HepG2 (cell line): Measurements from ENCODE around the gene JPH4. TPM values are rescaled to one million over a fixed set of nuclear protein-coding genes. Genes with fewer than 3 reads are reported as not detected.

Source experiments
- ARID3A ChIP-seq: IDR thresholded peaks from 2 replicates; pipeline ENCODE4 v1.6.1; 2012; ENCODE audit warnings: low read depth, low read length, improper control_type of control experiment
- CREBL2 ChIP-seq: sonication (generic); formaldehyde crosslinking; IDR thresholded peaks from 2 replicates; pipeline ENCODE4 v1.8.1; 2023; ENCODE audit warnings: missing genetic modification reagents, mild to moderate bottlenecking, borderline replicate concordance
- EZH2 ChIP-seq: conservative IDR thresholded peaks from 2 replicates; pipeline ENCODE4 v1.6.1; 2012; ENCODE audit warnings: mild to moderate bottlenecking, low read depth, low read length, moderate library complexity
- KIAA2018 ChIP-seq: sonication (generic); formaldehyde crosslinking; IDR thresholded peaks from 2 replicates; pipeline ENCODE4 v1.5.0; 2020; ENCODE audit warnings: mild to moderate bottlenecking, missing genetic modification reagents, borderline replicate concordance
- KLF16 ChIP-seq, 2 experiments: sonication (generic) in 1 of 2; formaldehyde crosslinking in 1 of 2; IDR thresholded peaks; 2 replicates each; pipeline versions ENCODE4 v1.6.1 to v1.8.0; 2016 to 2023; ENCODE audit warnings: missing genetic modification reagents in 2 of 2, missing compliant biosample characterization in 1 of 2
- LBX2 ChIP-seq: sonication (generic); formaldehyde crosslinking; IDR thresholded peaks from 2 replicates; pipeline ENCODE4 v1.5.0; 2020; ENCODE audit warnings: missing genetic modification reagents, mild to moderate bottlenecking, borderline replicate concordance
- NFYC ChIP-seq: IDR thresholded peaks from 2 replicates; pipeline ENCODE4 v1.6.1; 2016; ENCODE audit warnings: missing genetic modification reagents, missing compliant biosample characterization
- NR2F6 ChIP-seq, 2 experiments: IDR thresholded peaks; 2 replicates each; pipeline ENCODE4 v1.6.1; 2016; ENCODE audit warnings: antibody characterized with exemption in 1 of 2, mild to moderate bottlenecking in 1 of 2
- PAWR ChIP-seq: sonication (generic); formaldehyde crosslinking; IDR thresholded peaks from 2 replicates; pipeline ENCODE4 v1.4.0; 2020; ENCODE audit warnings: missing genetic modification reagents, mild to moderate bottlenecking, borderline replicate concordance
- RNF219 ChIP-seq: sonication (generic); formaldehyde crosslinking; IDR thresholded peaks from 2 replicates; pipeline ENCODE4 v1.5.0; 2020; ENCODE audit warnings: mild to moderate bottlenecking, missing genetic modification reagents
- SAFB2 ChIP-seq: sonication (generic); formaldehyde crosslinking; IDR thresholded peaks from 2 replicates; pipeline ENCODE4 v1.5.1; 2020; ENCODE audit warnings: missing genetic modification reagents, low read depth, mild to moderate bottlenecking, borderline replicate concordance
- SNAPC2 ChIP-seq: sonication (generic); formaldehyde crosslinking; IDR thresholded peaks from 2 replicates; pipeline ENCODE4 v1.8.1; 2022; ENCODE audit warnings: mild to moderate bottlenecking, missing genetic modification reagents
- ZNF235 ChIP-seq: sonication (generic); formaldehyde crosslinking; IDR thresholded peaks from 2 replicates; pipeline ENCODE4 v1.8.1; 2023; ENCODE audit warnings: mild to moderate bottlenecking, missing genetic modification reagents, borderline replicate concordance
- ZNF34 ChIP-seq: sonication (generic); formaldehyde crosslinking; IDR thresholded peaks from 2 replicates; pipeline ENCODE4 v1.4.0; 2020; ENCODE audit warnings: mild to moderate bottlenecking, missing genetic modification reagents, borderline replicate concordance
- polyA plus RNA-seq, 8 experiments: library from polyadenylated mRNA; depleted of rRNA in 3 of 8; stranded (reverse) in 7 of 8; unstranded in 1 of 8; fragments of >200 nt; fragmentation: Illumina TruSeq in 4 of 8; extraction: Trizol in 4 of 8; gene quantifications; 2 replicates each; pipeline versions ENCODE4 v1.2.1 to v1.2.3, GENCODE V29; 2011 to 2016; ENCODE audit warnings: low read depth in 4 of 8, missing spikeins in 1 of 8, mixed read lengths in 1 of 8; ENCODE audit not compliant: insufficient read depth in 1 of 8
- total RNA-seq, 5 experiments: library from RNA; depleted of rRNA; stranded (reverse); fragments of >200 nt; fragmentation: Illumina TruSeq; extraction: Trizol; gene quantifications; 2 replicates each; pipeline ENCODE4 v1.2.3, GENCODE V29; 2016; ENCODE audit warnings: low read depth in 1 of 5

The JPH4 gene
- total and polyA plus RNA-seq, 2 of the 13 experiments (the other 11 are each of a cell fraction or from before 2014, with no cell fraction given): 0.08 to 0.22 TPM

GRCh38 chr14:23610090-23610814, 31.7 kb upstream of the JPH4 start (continued):
- no peak for TF ChIP-seq KIAA2018 (CRISPR knock-in tag)
- TF ChIP-seq RNF219: no peak
- TF ChIP-seq LBX2 (CRISPR knock-in tag): no peak
- TF ChIP-seq NR2F6 (IDR thresholded peaks at IDR 0.05): peak; percentile 79
- TF ChIP-seq NR2F6 (CRISPR knock-in tag; IDR thresholded peaks at IDR 0.05): peak; percentile 88
- TF ChIP-seq ARID3A: no peak; the same call in 1 of the 2 replicates
- TF ChIP-seq EZH2: no peak
- peak; percentile 66; the same call in 1 of the 2 replicates for TF ChIP-seq PAWR
- TF ChIP-seq ZNF235 (CRISPR knock-in tag): no peak
- TF ChIP-seq KLF16 (CRISPR knock-in tag; IDR thresholded peaks at IDR 0.05): no peak; a peak in 1 of 4 replicates
- TF ChIP-seq SAFB2: 0 out of 2 replicates have a peak, but pooled peaks have one; percentile 12
- no peak for TF ChIP-seq CREBL2 (CRISPR knock-in tag)
- no peak for TF ChIP-seq SNAPC2 (CRISPR knock-in tag)
- peak; percentile 15; the same call in 1 of the 2 replicates for TF ChIP-seq NFYC (CRISPR knock-in tag)
- TF ChIP-seq ZNF34 (CRISPR knock-in tag): peak; percentile 2; the same call in 1 of the 2 replicates
